ENCODE results near the gene CLDN7.
"Not testable (repeated sequence)": the region's sequence is repeated elsewhere in the genome, so short reads cannot be mapped to it uniquely, and the experiment has no call there.

The CLDN7 gene

GRCh38 chr17:7256766-7257456 is 5.4 kb downstream of the CLDN7 start:
- DNase-seq (ENCODE audit: low read depth in 4 of 4, low spot score in 1 of 4), result no peak

- DNase-seq (ENCODE audit: low read depth in 4 of 4, low spot score in 1 of 4), result no peak
Measured at GRCh38 chr17:7254511-7254910, 7.8 kb downstream of the CLDN7 start.

- DNase-seq (ENCODE audit: low read depth in 4 of 4, low spot score in 1 of 4), result no peak
Measured at GRCh38 chr17:7253082-7253481, 9.2 kb downstream of the CLDN7 start.

GRCh38 chr17:7252176-7253043 is 9.9 kb downstream of the CLDN7 start, which contains the start of gene ELP5:
TSS of gene ELP5 (plus strand) at chr17:7252215. CDS start at chr17:7252551, 336 bp downstream.
- peak; percentile 71 to 85 (median 79) for DNase-seq (ENCODE audit: low read depth in 4 of 4, low spot score in 1 of 4)

- DNase-seq (ENCODE audit: low read depth in 4 of 4, low spot score in 1 of 4), result peak; percentile 96 to 99 (median 99)
Measured at GRCh38 chr17:7251661-7252175, 10.6 kb downstream of the CLDN7 start, which contains the start of gene CTDNEP1. TSS of gene CTDNEP1 (minus strand) at chr17:7251734. CDS start at chr17:7251296, 438 bp downstream.

- no peak for DNase-seq (ENCODE audit: low read depth in 4 of 4, low spot score in 1 of 4)
Measured at GRCh38 chr17:7250695-7251627, 11.3 kb downstream of the CLDN7 start.

GRCh38 chr17:7249830-7250229 is 12.4 kb downstream of the CLDN7 start:
- no peak for DNase-seq (ENCODE audit: low read depth in 4 of 4, low spot score in 1 of 4)

GRCh38 chr17:7249214-7249613 is 13.1 kb downstream of the CLDN7 start:
- no peak for DNase-seq (ENCODE audit: low read depth in 4 of 4, low spot score in 1 of 4)

GRCh38 chr17:7248796-7249195 is 13.5 kb downstream of the CLDN7 start:
- DNase-seq (ENCODE audit: low read depth in 4 of 4, low spot score in 1 of 4), result no peak

- DNase-seq (ENCODE audit: low read depth in 4 of 4, low spot score in 1 of 4), result no peak
Measured at GRCh38 chr17:7246779-7247178, 15.5 kb downstream of the CLDN7 start.

GRCh38 chr17:7243838-7244237 is 18.4 kb downstream of the CLDN7 start:
- not testable (repeated sequence) for DNase-seq (ENCODE audit: low read depth in 4 of 4, low spot score in 1 of 4)

GRCh38 chr17:7243453-7243729 is 18.9 kb downstream of the CLDN7 start:
- no peak for DNase-seq (ENCODE audit: low read depth in 4 of 4, low spot score in 1 of 4)

- DNase-seq (ENCODE audit: low read depth in 4 of 4, low spot score in 1 of 4), result peak; percentile 76 to 88 (median 82)
Measured at GRCh38 chr17:7242717-7243452, 19.4 kb downstream of the CLDN7 start.

- peak; percentile 85 to 91 (median 88) for DNase-seq (ENCODE audit: low read depth in 4 of 4, low spot score in 1 of 4)
Measured at GRCh38 chr17:7241783-7242716, 20.2 kb downstream of the CLDN7 start, which contains the start of gene GABARAP. TSS of gene GABARAP (minus strand) at chr17:7242449. CDS start at chr17:7242330, 119 bp downstream.

- DNase-seq (ENCODE audit: low read depth in 4 of 4, low spot score in 1 of 4), result no peak
Measured at GRCh38 chr17:7241090-7241733, 21.1 kb downstream of the CLDN7 start.

GRCh38 chr17:7240375-7240774 is 21.9 kb downstream of the CLDN7 start:
- DNase-seq (ENCODE audit: low read depth in 4 of 4, low spot score in 1 of 4), result no peak

- DNase-seq (ENCODE audit: low read depth in 4 of 4, low spot score in 1 of 4), result peak; percentile 83 to 97 (median 94)
Measured at GRCh38 chr17:7239091-7240027, 22.9 kb downstream of the CLDN7 start, which contains the start of gene PHF23. TSS of gene PHF23 (minus strand) at chr17:7239457. CDS start at chr17:7239279, 178 bp downstream.

Measured in stimulated activated CD4-positive, alpha-beta T cell treated with anti-CD3 and anti-CD28 coated beads, Interleukin-1b, Interleukin-23, amount 100 ng/mL, for 24 hours (primary cell).